ENCODE measurements around the gene SF3A2.

SF3A2 gene

DNA sequence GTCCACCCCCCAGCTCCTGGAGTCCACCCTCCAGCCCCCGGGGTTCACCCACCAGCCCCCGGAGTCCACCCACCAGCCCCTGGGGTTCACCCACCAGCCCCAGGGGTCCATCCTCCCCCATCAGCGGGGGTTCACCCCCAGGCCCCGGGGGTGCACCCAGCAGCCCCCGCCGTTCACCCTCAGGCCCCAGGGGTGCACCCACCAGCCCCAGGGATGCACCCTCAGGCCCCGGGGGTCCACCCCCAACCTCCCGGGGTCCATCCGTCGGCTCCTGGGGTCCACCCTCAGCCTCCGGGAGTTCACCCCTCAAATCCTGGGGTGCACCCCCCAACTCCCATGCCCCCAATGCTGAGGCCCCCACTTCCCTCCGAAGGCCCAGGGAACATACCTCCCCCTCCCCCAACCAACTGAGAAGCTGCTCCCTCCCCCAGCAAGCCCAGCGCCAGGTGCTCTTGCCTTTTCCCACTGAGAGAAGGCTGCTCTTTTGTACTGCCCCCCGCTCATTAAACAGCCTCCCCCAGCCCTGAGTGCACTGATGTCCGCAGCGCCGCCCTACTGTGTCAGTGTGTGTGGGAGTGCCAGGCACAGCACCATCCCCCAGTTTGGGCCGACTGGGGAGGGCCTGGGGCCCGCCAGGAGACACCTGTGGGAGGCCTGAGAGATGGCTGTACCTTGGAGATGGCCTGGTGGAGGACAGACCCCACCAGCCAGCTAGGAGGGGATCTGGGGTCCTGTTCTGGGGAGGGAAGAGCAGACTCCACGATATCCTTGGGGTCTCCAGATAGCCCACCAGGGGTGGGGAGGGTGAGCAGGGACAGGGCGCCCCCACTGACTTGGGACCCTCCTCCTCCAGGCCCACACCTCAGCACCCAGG lies 11.7 kb downstream of the SF3A2 start:
- H4K20me1 ChIP-seq (ENCODE audit: low read depth, low read length) = no peaks in the 10 kb centered on the region
- no peaks in the 10 kb centered on the region for H3K36me3 ChIP-seq (ENCODE audit: low read length)
- H2AFZ ChIP-seq (ENCODE audit: low read depth, low read length, severe bottlenecking) = no peak overlapping the region
- no peak overlapping the region for H3K4me2 ChIP-seq (ENCODE audit: low read depth, low read length, poor library complexity, severe bottlenecking)
- no peaks in the 10 kb centered on the region for H3K9me3 ChIP-seq (ENCODE audit: insufficient read depth, low read length)
- H3K9me2 ChIP-seq (replicated peaks; ENCODE audit: insufficient read depth, low read length) = no peaks in the 10 kb centered on the region
- no peak overlapping the region for H3K9ac ChIP-seq (ENCODE audit: low read length)
- no peaks in the 10 kb centered on the region for H3K27me3 ChIP-seq (ENCODE audit: low read length)
- H3K4me3 ChIP-seq (ENCODE audit: insufficient read depth, low read length, poor library complexity, severe bottlenecking) = no peak overlapping the region
- peaks cover 3% of the 10 kb centered on the region; the same call in 1 of the 2 replicates for H3K79me2 ChIP-seq (ENCODE audit: insufficient read depth, low read length)
- H3K27ac ChIP-seq (ENCODE audit: low read depth, low read length) = no peak overlapping the region
- TF ChIP-seq, protein P1, sequence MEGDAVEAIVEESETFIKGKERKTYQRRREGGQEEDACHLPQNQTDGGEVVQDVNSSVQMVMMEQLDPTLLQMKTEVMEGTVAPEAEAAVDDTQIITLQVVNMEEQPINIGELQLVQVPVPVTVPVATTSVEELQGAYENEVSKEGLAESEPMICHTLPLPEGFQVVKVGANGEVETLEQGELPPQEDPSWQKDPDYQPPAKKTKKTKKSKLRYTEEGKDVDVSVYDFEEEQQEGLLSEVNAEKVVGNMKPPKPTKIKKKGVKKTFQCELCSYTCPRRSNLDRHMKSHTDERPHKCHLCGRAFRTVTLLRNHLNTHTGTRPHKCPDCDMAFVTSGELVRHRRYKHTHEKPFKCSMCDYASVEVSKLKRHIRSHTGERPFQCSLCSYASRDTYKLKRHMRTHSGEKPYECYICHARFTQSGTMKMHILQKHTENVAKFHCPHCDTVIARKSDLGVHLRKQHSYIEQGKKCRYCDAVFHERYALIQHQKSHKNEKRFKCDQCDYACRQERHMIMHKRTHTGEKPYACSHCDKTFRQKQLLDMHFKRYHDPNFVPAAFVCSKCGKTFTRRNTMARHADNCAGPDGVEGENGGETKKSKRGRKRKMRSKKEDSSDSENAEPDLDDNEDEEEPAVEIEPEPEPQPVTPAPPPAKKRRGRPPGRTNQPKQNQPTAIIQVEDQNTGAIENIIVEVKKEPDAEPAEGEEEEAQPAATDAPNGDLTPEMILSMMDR (IDR thresholded peaks at IDR 0.05; ENCODE audit: insufficient read depth, low read length, poor library complexity, severe bottlenecking) = no peak
- no peak for TF ChIP-seq EZH2phosphoT487 (conservative IDR thresholded peaks at IDR 0.05; ENCODE audit: low read length)
- 0 out of 2 replicates have a peak, but pooled peaks cover 10% of the 10 kb centered on the region for H3F3A ChIP-seq (ENCODE audit: insufficient read depth)

DNA sequence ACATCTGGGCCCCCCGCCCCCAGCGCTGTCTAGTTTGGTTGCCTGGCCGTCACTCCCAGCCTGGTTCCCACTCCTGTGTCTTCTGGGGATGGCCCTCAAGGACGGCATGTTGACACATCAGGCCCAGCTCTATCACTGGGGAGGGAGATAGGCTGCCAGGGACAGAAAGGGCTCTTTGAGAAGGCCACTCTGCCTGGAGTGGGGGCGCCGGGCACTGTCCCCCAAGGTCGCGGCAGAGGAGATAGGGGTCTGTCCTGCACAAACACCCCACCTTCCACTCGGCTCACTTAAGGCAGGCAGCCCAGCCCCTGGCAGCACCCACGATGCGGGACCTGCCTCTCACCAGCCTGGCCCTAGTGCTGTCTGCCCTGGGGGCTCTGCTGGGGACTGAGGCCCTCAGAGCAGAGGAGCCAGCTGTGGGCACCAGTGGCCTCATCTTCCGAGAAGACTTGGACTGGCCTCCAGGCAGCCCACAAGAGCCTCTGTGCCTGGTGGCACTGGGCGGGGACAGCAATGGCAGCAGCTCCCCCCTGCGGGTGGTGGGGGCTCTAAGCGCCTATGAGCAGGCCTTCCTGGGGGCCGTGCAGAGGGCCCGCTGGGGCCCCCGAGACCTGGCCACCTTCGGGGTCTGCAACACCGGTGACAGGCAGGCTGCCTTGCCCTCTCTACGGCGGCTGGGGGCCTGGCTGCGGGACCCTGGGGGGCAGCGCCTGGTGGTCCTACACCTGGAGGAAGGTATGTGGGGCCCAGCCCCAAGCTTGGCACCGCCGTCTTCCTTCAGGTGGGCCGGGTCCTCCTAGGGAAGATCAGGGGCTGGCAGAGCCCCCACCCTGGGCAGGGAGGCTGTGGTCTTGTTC lies 12.6 kb downstream of the SF3A2 start, which contains the start of gene AMH:
TSS of gene AMH (plus strand) at position 314 of the 857 bp plus-strand sequence. CDS start at position 324, 10 bp downstream.
- TF ChIP-seq EZH2phosphoT487 (conservative IDR thresholded peaks at IDR 0.05; ENCODE audit: low read length) = no peak
- TF ChIP-seq, protein P1 (IDR thresholded peaks at IDR 0.05; ENCODE audit: insufficient read depth, low read length, poor library complexity, severe bottlenecking) = no peak

DNA sequence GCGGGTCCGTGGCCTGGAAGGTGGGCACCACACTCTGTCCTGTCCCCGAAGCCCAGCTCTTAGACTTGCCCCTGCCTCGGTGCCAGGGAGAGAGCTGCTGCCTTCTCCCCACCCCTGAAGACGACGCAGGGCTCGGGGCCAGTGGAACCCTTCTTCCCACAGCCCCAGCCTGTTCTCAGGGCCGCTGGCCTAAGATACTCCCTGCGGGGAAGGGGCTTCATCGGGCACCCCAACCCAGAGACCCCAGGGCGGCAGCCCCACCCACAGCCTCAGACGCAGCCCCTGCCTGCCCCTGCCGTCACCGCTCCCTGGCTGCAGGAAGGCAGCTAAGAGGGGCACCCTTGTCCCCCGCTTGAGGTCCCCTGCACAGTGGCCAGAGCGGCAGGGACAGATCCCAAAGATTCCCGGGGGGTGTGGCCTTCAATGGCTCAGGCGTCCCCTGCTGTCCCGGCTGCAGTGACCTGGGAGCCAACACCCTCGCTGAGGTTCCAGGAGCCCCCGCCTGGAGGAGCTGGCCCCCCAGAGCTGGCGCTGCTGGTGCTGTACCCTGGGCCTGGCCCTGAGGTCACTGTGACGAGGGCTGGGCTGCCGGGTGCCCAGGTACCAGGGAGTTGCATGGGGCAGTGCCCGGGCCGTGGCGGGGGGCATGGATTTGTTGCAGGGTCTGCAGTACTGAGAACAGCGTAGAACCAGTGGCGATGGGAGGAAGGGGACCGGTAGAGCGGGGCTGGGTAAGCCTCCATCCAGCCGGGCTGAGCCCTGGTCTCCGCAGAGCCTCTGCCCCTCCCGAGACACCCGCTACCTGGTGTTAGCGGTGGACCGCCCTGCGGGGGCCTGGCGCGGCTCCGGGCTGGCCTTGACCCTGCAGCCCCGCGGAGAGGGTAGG lies 13.5 kb downstream of the SF3A2 start:
- Histone ChIP-seq H3K36me3 (ENCODE audit: low read length) (no peaks in the 10 kb centered on the region), H4K20me1 (ENCODE audit: low read depth, low read length) (no peaks in the 10 kb centered on the region), H3K4me3 (ENCODE audit: insufficient read depth, low read length, poor library complexity, severe bottlenecking) (no peak overlapping the region), H3K4me2 (ENCODE audit: low read depth, low read length, poor library complexity, severe bottlenecking) (no peak overlapping the region), H3F3A (ENCODE audit: insufficient read depth) (0 out of 2 replicates have a peak, but pooled peaks cover 19% of the 10 kb centered on the region), H3K9me3 (ENCODE audit: insufficient read depth, low read length) (no peaks in the 10 kb centered on the region), H3K9me2 (replicated peaks; ENCODE audit: insufficient read depth, low read length) (no peaks in the 10 kb centered on the region), H2AFZ (ENCODE audit: low read depth, low read length, severe bottlenecking) (no peak overlapping the region), H3K27me3 (ENCODE audit: low read length) (no peaks in the 10 kb centered on the region), H3K9ac (ENCODE audit: low read length) (no peak overlapping the region), H3K27ac (ENCODE audit: low read depth, low read length) (no peak overlapping the region), H3K79me2 (ENCODE audit: insufficient read depth, low read length) (no peaks in the 10 kb centered on the region)
- TF ChIP-seq, protein P1 (IDR thresholded peaks at IDR 0.05; ENCODE audit: insufficient read depth, low read length, poor library complexity, severe bottlenecking) = no peak
- no peak for TF ChIP-seq EZH2phosphoT487 (conservative IDR thresholded peaks at IDR 0.05; ENCODE audit: low read length)

More for the DNA sequence above, 12.6 kb downstream of the SF3A2 start, which contains the start of gene AMH:
- H3F3A ChIP-seq (ENCODE audit: insufficient read depth) = 0 out of 2 replicates have a peak, but pooled peaks cover 18% of the 10 kb centered on the region
- no peaks in the 10 kb centered on the region for H4K20me1 ChIP-seq (ENCODE audit: low read depth, low read length)
- no peak within 1 kb of the TSS for H2AFZ ChIP-seq (ENCODE audit: low read depth, low read length, severe bottlenecking)
- no peaks in the 10 kb centered on the region for H3K79me2 ChIP-seq (ENCODE audit: insufficient read depth, low read length)
- H3K4me3 ChIP-seq (ENCODE audit: insufficient read depth, low read length, poor library complexity, severe bottlenecking) = no peak within 1 kb of the TSS
- H3K9ac ChIP-seq (ENCODE audit: low read length) = no peak within 1 kb of the TSS
- H3K4me2 ChIP-seq (ENCODE audit: low read depth, low read length, poor library complexity, severe bottlenecking) = no peak within 1 kb of the TSS
- H3K9me3 ChIP-seq (ENCODE audit: insufficient read depth, low read length) = no peaks in the 10 kb centered on the region
- H3K36me3 ChIP-seq (ENCODE audit: low read length) = no peaks in the 10 kb centered on the region
- no peaks in the 10 kb centered on the region for H3K27me3 ChIP-seq (ENCODE audit: low read length)
- no peaks in the 10 kb centered on the region for H3K9me2 ChIP-seq (replicated peaks; ENCODE audit: insufficient read depth, low read length)
- no peak within 1 kb of the TSS for H3K27ac ChIP-seq (ENCODE audit: low read depth, low read length)

Data from SU-DHL-6 (cell line).